HCT116 (cell line): ENCODE data around the gene HMGXB4. TPM values are rescaled to one million over a fixed set of nuclear protein-coding genes. Genes with fewer than 3 reads are reported as not detected.

Source experiments
- ATAC-seq: fragments of 200-7000 bp; cut with Tn5 transposase; 2 replicates; pipeline ENCODE4 v1.9.1; 2020; ENCODE audit warnings: mild to moderate bottlenecking, moderate library complexity
- BruUV-seq: library from RNA; stranded (reverse); fragments of 400-500 nt; replicated peaks from 2 replicates; lab custom pipeline; 2021; lab: Mats Ljungman, UMichigan
- CTCF ChIA-PET: fragments of 300-600 bp; sonication (Branson Sonifier 250); formaldehyde crosslinking; loops from one replicate; lab custom pipeline; 2021; ENCODE audit warnings: antibody characterized with exemption; lab: Charles Lee
- POLR2A ChIA-PET: fragments of 300-600, 350-600 bp; sonication (Branson Sonifier 250); formaldehyde crosslinking; loops from one replicate; lab custom pipeline; 2021; ENCODE audit warnings: antibody characterized with exemption; lab: Charles Lee
- RAD21 ChIA-PET, 2 experiments: fragments of 300-600 bp; sonication (Branson Sonifier 250); formaldehyde crosslinking; loops; one replicate each; lab custom pipeline; 2023; ENCODE audit warnings: low total read pairs in 2 of 2; ENCODE audit not compliant: uncharacterized antibody in 2 of 2, unreplicated experiment in 2 of 2, low non-redundant PET in 1 of 2; lab: Charles Lee
- DNase-seq: peaks from one replicate; pipeline ENCODE4 v3.0.0-alpha.2; 2010; ENCODE audit warnings: low read depth, low spot score
- H2AFZ ChIP-seq: fragments of 200-600 bp; shearing (Covaris generic), sonication (generic); 2 replicates; pipeline ENCODE4 v1.6.1; 2017; ENCODE audit warnings: low read depth, mixed run types, mixed read lengths, antibody characterized with exemption, low read length; ENCODE audit not compliant: poor library complexity, severe bottlenecking
- H3K27ac ChIP-seq: 2 replicates; pipeline ENCODE4 v1.5.1; 2012; ENCODE audit warnings: low read depth, low read length
- H3K27me3 ChIP-seq: fragments of 200-600 bp; sonication (generic); 2 replicates; pipeline ENCODE4 v1.6.1; 2016; ENCODE audit warnings: mixed run types, low read length, mixed read lengths; ENCODE audit not compliant: insufficient read depth
- H3K36me3 ChIP-seq, 2 experiments: fragments of 200-500 bp in 1 of 2; fragments of 200-600 bp in 1 of 2; sonication (Bioruptor generic) in 1 of 2; sonication (generic) in 1 of 2; 2 replicates each; pipeline versions ENCODE4 v1.5.1 to v1.6.1; 2014 to 2016; ENCODE audit warnings: low read length in 2 of 2, inconsistent platforms in 1 of 2, mixed read lengths in 1 of 2, mixed run types in 1 of 2; ENCODE audit not compliant: insufficient read depth in 2 of 2, control insufficient read depth in 1 of 2
- H3K4me1 ChIP-seq, 2 experiments: fragments of 200-600 bp in 1 of 2; sonication (generic) in 1 of 2; 2 replicates each; pipeline versions ENCODE4 v1.5.1 to v1.6.1; 2012 to 2017; ENCODE audit warnings: low read length in 2 of 2, inconsistent platforms in 1 of 2, mild to moderate bottlenecking in 1 of 2, mixed read lengths in 1 of 2, mixed run types in 1 of 2, moderate library complexity in 1 of 2; ENCODE audit not compliant: insufficient read depth in 2 of 2, control insufficient read depth in 1 of 2
- H3K4me2 ChIP-seq: fragments of 200-600 bp; sonication (generic); 2 replicates; pipeline ENCODE4 v1.6.1; 2017; ENCODE audit warnings: mixed run types, low read length, mixed read lengths
- H3K4me3 ChIP-seq, 2 experiments: fragments of 200-600 bp in 1 of 2; sonication (generic) in 1 of 2; replicated peaks in 1 of 2; 2 replicates each; pipeline ENCODE4 v1.5.1; 2011 to 2016; ENCODE audit warnings: low read length in 2 of 2, control low read depth in 1 of 2, low read depth in 1 of 2, mild to moderate bottlenecking in 1 of 2, mixed read lengths in 1 of 2, mixed run types in 1 of 2
- H3K79me2 ChIP-seq: fragments of 200-600 bp; sonication (generic); 2 replicates; pipeline ENCODE4 v1.6.1; 2017; ENCODE audit warnings: mild to moderate bottlenecking, mixed run types, low read length, moderate library complexity, mixed read lengths; ENCODE audit not compliant: insufficient read depth
- H3K9ac ChIP-seq: fragments of 200-600 bp; sonication (generic); 2 replicates; pipeline ENCODE4 v1.6.1; 2016; ENCODE audit warnings: low read length, mixed read lengths
- H3K9me2 ChIP-seq: fragments of 200-600 bp; sonication (generic), shearing (Covaris generic); 2 replicates; pipeline ENCODE4 v1.6.1; 2017; ENCODE audit warnings: mixed run types, mild to moderate bottlenecking, moderate library complexity; ENCODE audit not compliant: insufficient read depth
- H3K9me3 ChIP-seq, 2 experiments: fragments of 200-500 bp in 1 of 2; fragments of 200-600 bp in 1 of 2; sonication (Bioruptor generic) in 1 of 2; sonication (generic) in 1 of 2; 2 replicates each; pipeline ENCODE4 v1.6.1; 2014 to 2017; ENCODE audit warnings: low read length in 2 of 2, mixed read lengths in 2 of 2, inconsistent platforms in 1 of 2, low read depth in 1 of 2, mild to moderate bottlenecking in 1 of 2, mixed run types in 1 of 2, moderate library complexity in 1 of 2; ENCODE audit not compliant: control insufficient read depth in 1 of 2, insufficient read depth in 1 of 2
- H4K20me1 ChIP-seq: fragments of 200-600 bp; sonication (generic), shearing (Covaris generic); 2 replicates; pipeline ENCODE4 v1.6.1; 2017; ENCODE audit warnings: mixed run types, mild to moderate bottlenecking, moderate library complexity; ENCODE audit not compliant: insufficient read depth
- CBX3 ChIP-seq: IDR thresholded peaks from 2 replicates; pipeline ENCODE4 v1.6.1; 2012; ENCODE audit warnings: low read depth
- EGR1 ChIP-seq: IDR thresholded peaks from 2 replicates; pipeline ENCODE4 v1.6.1; 2012; ENCODE audit warnings: low read depth
- EZH2phosphoT487 ChIP-seq: fragments of 200-600 bp; IDR thresholded peaks from 2 replicates; pipeline ENCODE4 v1.6.1; 2018; ENCODE audit warnings: antibody characterized with exemption, borderline replicate concordance
- FOSL1 ChIP-seq: IDR thresholded peaks from 2 replicates; pipeline ENCODE4 v1.6.1; 2012; ENCODE audit warnings: low read depth
- JUND ChIP-seq: IDR thresholded peaks from 2 replicates; pipeline ENCODE4 v1.6.1; 2012
- POLR2A ChIP-seq: IDR thresholded peaks from 2 replicates; pipeline ENCODE4 v1.7.0; 2011; ENCODE audit warnings: borderline replicate concordance; ENCODE audit not compliant: insufficient read depth, insufficient read length; ENCODE audit errors: extremely low read depth
- SRF ChIP-seq: IDR thresholded peaks from 2 replicates; pipeline ENCODE4 v1.6.1; 2012; ENCODE audit warnings: low read depth
- TCF7L2 ChIP-seq: IDR thresholded peaks from 2 replicates; pipeline ENCODE4 v1.7.0; 2011; ENCODE audit warnings: borderline replicate concordance, inconsistent platforms; ENCODE audit not compliant: insufficient read depth, insufficient read length; ENCODE audit errors: extremely low read depth
- YY1 ChIP-seq: IDR thresholded peaks from 2 replicates; pipeline ENCODE4 v1.6.1; 2011; ENCODE audit warnings: low read length, low read depth, moderate library complexity, mild to moderate bottlenecking; ENCODE audit not compliant: insufficient replicate concordance; ENCODE audit errors: extremely low read depth
- ZFX ChIP-seq: fragments of 450-650 bp; IDR thresholded peaks from 2 replicates; pipeline ENCODE4 v1.6.1; 2017
- ZNF274 ChIP-seq: fragments of 200-500 bp; sonication (Bioruptor generic); IDR thresholded peaks from 2 replicates; pipeline ENCODE4 v1.6.1; 2014; ENCODE audit warnings: mild to moderate bottlenecking, low read depth, low read length, inconsistent platforms
- intact Hi-C: fragments of 100-400 bp; cut with micrococcal nuclease; formaldehyde crosslinking; loops from 2 replicates; pipeline ENCODE4 v1.10.0; 2022
- total RNA-seq: library from RNA; stranded (reverse); gene quantifications from one replicate; pipeline ENCODE4 v1.2.1, GENCODE V29; 2021; ENCODE audit not compliant: unreplicated experiment
- TF ChIP-seq, protein P1 (sequence below): IDR thresholded peaks from 2 replicates; pipeline ENCODE4 v1.6.1; 2012
- TF ChIP-seq, protein P2 (sequence below): IDR thresholded peaks from 2 replicates; pipeline ENCODE4 v1.6.1; 2011; ENCODE audit warnings: mild to moderate bottlenecking, low read length, moderate library complexity; ENCODE audit not compliant: insufficient replicate concordance; ENCODE audit errors: extremely low read depth
- TF ChIP-seq, protein P3 (sequence below): IDR thresholded peaks from 2 replicates; pipeline ENCODE4 v1.6.1; 2012; ENCODE audit warnings: low read depth
- TF ChIP-seq, protein P4 (sequence below): IDR thresholded peaks from 2 replicates; pipeline ENCODE4 v1.6.1; 2012
- TF ChIP-seq, protein P5 (sequence below), 3 experiments: fragments of 200-600 bp in 1 of 3; sonication (generic) in 1 of 3; IDR thresholded peaks in 2 of 3; conservative IDR thresholded peaks in 1 of 3; 2 replicates each; pipeline ENCODE4 v1.5.1; 2012 to 2017; ENCODE audit warnings: low read depth in 2 of 3, low read length in 2 of 3, antibody characterized with exemption in 1 of 3, borderline replicate concordance in 1 of 3, control low read depth in 1 of 3, mild to moderate bottlenecking in 1 of 3, mixed read lengths in 1 of 3, mixed run types in 1 of 3, moderate library complexity in 1 of 3; ENCODE audit not compliant: insufficient read depth in 1 of 3

Gene HMGXB4
- total RNA-seq, 1 experiment from 2014 or later: 36.7 TPM

DNA sequence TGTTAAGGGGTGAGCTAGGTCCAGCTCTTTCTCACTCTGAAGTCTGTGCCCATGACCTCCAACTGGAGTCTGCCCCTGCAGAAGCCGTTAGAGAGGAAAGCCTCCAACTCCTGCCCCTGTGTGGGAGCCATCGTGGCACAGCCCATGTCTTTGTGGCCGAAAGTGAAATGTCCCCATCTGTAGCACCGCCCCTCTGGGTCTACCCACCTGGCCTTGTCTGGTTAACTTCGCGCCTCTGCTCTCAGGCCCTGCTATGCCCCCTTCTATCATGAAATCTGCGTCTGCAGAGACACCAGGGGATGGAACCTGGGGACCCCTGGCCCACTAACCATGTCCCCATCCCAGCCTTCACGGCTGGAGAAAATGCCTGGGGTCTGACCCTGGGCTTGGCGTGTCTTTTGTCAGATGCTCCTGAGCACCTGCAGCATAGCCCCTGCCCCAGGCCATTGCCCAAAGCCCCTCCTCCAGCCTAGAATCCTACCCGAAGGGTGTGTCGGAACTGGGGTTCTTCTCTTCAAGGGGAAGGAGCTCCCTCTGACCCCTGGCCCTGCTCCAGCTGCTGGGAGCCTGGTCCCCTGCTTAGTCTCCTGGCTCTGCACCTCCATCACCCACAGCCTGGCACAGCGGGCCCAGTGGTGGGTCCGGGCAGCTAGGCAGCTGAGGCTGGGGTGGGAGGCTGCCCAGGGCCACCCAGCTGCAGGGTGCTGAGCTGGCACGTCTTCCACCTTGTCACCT, 87.8 kb downstream of the HMGXB4 start:
- ChIA-PET RAD21 (no interaction called here), POLR2A (no interaction called here), CTCF (no interaction called here)
- Histone ChIP-seq H2AFZ (no peak overlapping the region), H3K27me3 (no peaks in the 10 kb centered on the region), H3K79me2 (no peaks in the 10 kb centered on the region), H3K36me3 (no peaks in the 10 kb centered on the region; a peak in 1 of 4 replicates), H4K20me1 (no peaks in the 10 kb centered on the region), H3K9me3 (peaks cover 0 to 8% of the 10 kb centered on the region in 2 experiments; a peak in 1 of 4 replicates), H3K4me1 (no peaks in the 10 kb centered on the region), H3K9me2 (no peaks in the 10 kb centered on the region), H3K9ac (no peak overlapping the region), H3K27ac (no peak overlapping the region), H3K4me3 (no peak overlapping the region), H3K4me2 (no peak overlapping the region)
- intact Hi-C loops: no loop called here
- TF ChIP-seq, protein P1, sequence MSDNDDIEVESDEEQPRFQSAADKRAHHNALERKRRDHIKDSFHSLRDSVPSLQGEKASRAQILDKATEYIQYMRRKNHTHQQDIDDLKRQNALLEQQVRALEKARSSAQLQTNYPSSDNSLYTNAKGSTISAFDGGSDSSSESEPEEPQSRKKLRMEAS: no peak
- no peak for TF ChIP-seq FOSL1
- TF ChIP-seq EZH2phosphoT487: no peak
- TF ChIP-seq, protein P2, sequence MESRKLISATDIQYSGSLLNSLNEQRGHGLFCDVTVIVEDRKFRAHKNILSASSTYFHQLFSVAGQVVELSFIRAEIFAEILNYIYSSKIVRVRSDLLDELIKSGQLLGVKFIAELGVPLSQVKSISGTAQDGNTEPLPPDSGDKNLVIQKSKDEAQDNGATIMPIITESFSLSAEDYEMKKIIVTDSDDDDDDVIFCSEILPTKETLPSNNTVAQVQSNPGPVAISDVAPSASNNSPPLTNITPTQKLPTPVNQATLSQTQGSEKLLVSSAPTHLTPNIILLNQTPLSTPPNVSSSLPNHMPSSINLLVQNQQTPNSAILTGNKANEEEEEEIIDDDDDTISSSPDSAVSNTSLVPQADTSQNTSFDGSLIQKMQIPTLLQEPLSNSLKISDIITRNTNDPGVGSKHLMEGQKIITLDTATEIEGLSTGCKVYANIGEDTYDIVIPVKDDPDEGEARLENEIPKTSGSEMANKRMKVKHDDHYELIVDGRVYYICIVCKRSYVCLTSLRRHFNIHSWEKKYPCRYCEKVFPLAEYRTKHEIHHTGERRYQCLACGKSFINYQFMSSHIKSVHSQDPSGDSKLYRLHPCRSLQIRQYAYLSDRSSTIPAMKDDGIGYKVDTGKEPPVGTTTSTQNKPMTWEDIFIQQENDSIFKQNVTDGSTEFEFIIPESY: no peak
- TF ChIP-seq TCF7L2: no peak
- TF ChIP-seq YY1: no peak
- no peak for TF ChIP-seq SRF
- no peak for TF ChIP-seq EGR1
- TF ChIP-seq ZFX: no peak
- no peak for TF ChIP-seq JUND
- TF ChIP-seq CBX3: no peak
- TF ChIP-seq, protein P3, sequence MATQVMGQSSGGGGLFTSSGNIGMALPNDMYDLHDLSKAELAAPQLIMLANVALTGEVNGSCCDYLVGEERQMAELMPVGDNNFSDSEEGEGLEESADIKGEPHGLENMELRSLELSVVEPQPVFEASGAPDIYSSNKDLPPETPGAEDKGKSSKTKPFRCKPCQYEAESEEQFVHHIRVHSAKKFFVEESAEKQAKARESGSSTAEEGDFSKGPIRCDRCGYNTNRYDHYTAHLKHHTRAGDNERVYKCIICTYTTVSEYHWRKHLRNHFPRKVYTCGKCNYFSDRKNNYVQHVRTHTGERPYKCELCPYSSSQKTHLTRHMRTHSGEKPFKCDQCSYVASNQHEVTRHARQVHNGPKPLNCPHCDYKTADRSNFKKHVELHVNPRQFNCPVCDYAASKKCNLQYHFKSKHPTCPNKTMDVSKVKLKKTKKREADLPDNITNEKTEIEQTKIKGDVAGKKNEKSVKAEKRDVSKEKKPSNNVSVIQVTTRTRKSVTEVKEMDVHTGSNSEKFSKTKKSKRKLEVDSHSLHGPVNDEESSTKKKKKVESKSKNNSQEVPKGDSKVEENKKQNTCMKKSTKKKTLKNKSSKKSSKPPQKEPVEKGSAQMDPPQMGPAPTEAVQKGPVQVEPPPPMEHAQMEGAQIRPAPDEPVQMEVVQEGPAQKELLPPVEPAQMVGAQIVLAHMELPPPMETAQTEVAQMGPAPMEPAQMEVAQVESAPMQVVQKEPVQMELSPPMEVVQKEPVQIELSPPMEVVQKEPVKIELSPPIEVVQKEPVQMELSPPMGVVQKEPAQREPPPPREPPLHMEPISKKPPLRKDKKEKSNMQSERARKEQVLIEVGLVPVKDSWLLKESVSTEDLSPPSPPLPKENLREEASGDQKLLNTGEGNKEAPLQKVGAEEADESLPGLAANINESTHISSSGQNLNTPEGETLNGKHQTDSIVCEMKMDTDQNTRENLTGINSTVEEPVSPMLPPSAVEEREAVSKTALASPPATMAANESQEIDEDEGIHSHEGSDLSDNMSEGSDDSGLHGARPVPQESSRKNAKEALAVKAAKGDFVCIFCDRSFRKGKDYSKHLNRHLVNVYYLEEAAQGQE: no peak
- no peak for TF ChIP-seq ZNF274
- TF ChIP-seq, protein P4, sequence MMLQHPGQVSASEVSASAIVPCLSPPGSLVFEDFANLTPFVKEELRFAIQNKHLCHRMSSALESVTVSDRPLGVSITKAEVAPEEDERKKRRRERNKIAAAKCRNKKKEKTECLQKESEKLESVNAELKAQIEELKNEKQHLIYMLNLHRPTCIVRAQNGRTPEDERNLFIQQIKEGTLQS: no peak
- TF ChIP-seq, protein P5, sequence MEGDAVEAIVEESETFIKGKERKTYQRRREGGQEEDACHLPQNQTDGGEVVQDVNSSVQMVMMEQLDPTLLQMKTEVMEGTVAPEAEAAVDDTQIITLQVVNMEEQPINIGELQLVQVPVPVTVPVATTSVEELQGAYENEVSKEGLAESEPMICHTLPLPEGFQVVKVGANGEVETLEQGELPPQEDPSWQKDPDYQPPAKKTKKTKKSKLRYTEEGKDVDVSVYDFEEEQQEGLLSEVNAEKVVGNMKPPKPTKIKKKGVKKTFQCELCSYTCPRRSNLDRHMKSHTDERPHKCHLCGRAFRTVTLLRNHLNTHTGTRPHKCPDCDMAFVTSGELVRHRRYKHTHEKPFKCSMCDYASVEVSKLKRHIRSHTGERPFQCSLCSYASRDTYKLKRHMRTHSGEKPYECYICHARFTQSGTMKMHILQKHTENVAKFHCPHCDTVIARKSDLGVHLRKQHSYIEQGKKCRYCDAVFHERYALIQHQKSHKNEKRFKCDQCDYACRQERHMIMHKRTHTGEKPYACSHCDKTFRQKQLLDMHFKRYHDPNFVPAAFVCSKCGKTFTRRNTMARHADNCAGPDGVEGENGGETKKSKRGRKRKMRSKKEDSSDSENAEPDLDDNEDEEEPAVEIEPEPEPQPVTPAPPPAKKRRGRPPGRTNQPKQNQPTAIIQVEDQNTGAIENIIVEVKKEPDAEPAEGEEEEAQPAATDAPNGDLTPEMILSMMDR (IDR thresholded peaks at IDR 0.05 in 2 of 3, conservative IDR thresholded peaks at IDR 0.05 in 1 of 3; ENCODE audit: borderline replicate concordance in 1 of 3, insufficient read depth in 1 of 3, low read depth in 2 of 3, low read length in 2 of 3): no peak
- no peak for TF ChIP-seq POLR2A
- no peak for DNase-seq
- BruUV-seq: no TSS peak
- no peak for ATAC-seq
